ENCODE measurements around the gene YLPM1.
A peak's percentile ranks its signal among the peaks of the same experiment; 100 is the strongest.

The YLPM1 gene

GRCh38 chr14:74843653-74844052 is 80.5 kb downstream of the YLPM1 start:
- no peak for DNase-seq

- no peak for DNase-seq
Observed at GRCh38 chr14:74846168-74846567, 83.1 kb downstream of the YLPM1 start.

GRCh38 chr14:74846968-74847665 is 84.0 kb downstream of the YLPM1 start:
- no peak for DNase-seq

GRCh38 chr14:74848768-74849167 is 85.7 kb downstream of the YLPM1 start:
- no peak for DNase-seq

- DNase-seq: no peak
Observed at GRCh38 chr14:74852922-74853530, 89.9 kb downstream of the YLPM1 start.

- DNase-seq: no peak
Observed at GRCh38 chr14:74853581-74853980, 90.5 kb downstream of the YLPM1 start.

GRCh38 chr14:74855021-74855420 is 91.9 kb downstream of the YLPM1 start:
- DNase-seq: no peak

GRCh38 chr14:74855945-74856344 is 92.8 kb downstream of the YLPM1 start:
- DNase-seq: no peak

- DNase-seq: no peak
Observed at GRCh38 chr14:74856366-74856765, 93.2 kb downstream of the YLPM1 start.

GRCh38 chr14:74858022-74858421 is 94.9 kb downstream of the YLPM1 start:
- DNase-seq: no peak

GRCh38 chr14:74859757-74860552 is 96.8 kb downstream of the YLPM1 start:
- DNase-seq: no peak

- peak; percentile 87 to 91 for DNase-seq
Observed at GRCh38 chr14:74860899-74861733, 98.0 kb downstream of the YLPM1 start.

GRCh38 chr14:74861734-74862090 is 98.6 kb downstream of the YLPM1 start:
- no peak for DNase-seq

- peak; percentile 93 to 97 for DNase-seq
Observed at GRCh38 chr14:74863274-74863673, 100.2 kb downstream of the YLPM1 start.

GRCh38 chr14:74864198-74864597 is 101.1 kb downstream of the YLPM1 start:
- peak; percentile 47 to 70 for DNase-seq

- no peak for DNase-seq
Observed at GRCh38 chr14:74865156-74865555, 102.0 kb downstream of the YLPM1 start.

GRCh38 chr14:74866708-74867389 is 103.7 kb downstream of the YLPM1 start:
- DNase-seq: no peak

GRCh38 chr14:74867673-74868072 is 104.6 kb downstream of the YLPM1 start:
- peak; percentile 35 to 64 for DNase-seq

GRCh38 chr14:74868739-74869138 is 105.6 kb downstream of the YLPM1 start:
- no peak for DNase-seq

- no peak for DNase-seq
Observed at GRCh38 chr14:74871819-74872218, 108.7 kb downstream of the YLPM1 start.

- no peak for DNase-seq
Observed at GRCh38 chr14:74875204-74875603, 112.1 kb downstream of the YLPM1 start.

Measured in inflammatory macrophage (primary cell).